Activated CD8-positive, alpha-beta T cell treated with anti-CD3 and anti-CD28 coated beads for 36 hours (primary cell): ENCODE data around the gene PXDN. TPM values are rescaled to one million over a fixed set of nuclear protein-coding genes. Genes with fewer than 3 reads are reported as not detected.

Source experiments
- ATAC-seq: fragments of 200-7000 bp; cut with Tn5 transposase; one replicate; pipeline ENCODE4 v1.10.0; 2021; ENCODE audit warnings: mild to moderate bottlenecking, moderate library complexity
- CTCF ChIA-PET: fragments of 350-600 bp; sonication (Branson Sonifier 250); formaldehyde crosslinking; loops from one replicate; lab custom pipeline; 2021; ENCODE audit warnings: antibody characterized with exemption; lab: Charles Lee
- POLR2A ChIA-PET: fragments of 350-600 bp; sonication (Branson Sonifier 250); formaldehyde crosslinking; loops from one replicate; lab custom pipeline; 2021; ENCODE audit warnings: antibody characterized with exemption; lab: Charles Lee
- DNase-seq: peaks from one replicate; pipeline ENCODE4 v3.0.0-alpha.2; 2020
- H3K27ac Mint-ChIP-seq: one replicate; pipeline ENCODE4 v1.8.0; 2021; ENCODE audit warnings: mild to moderate bottlenecking, mixed read lengths
- H3K27me3 Mint-ChIP-seq: one replicate; pipeline ENCODE4 v1.8.0; 2021; ENCODE audit warnings: mixed read lengths
- H3K36me3 Mint-ChIP-seq: one replicate; pipeline ENCODE4 v1.8.0; 2021; ENCODE audit warnings: low read depth, mixed read lengths
- H3K4me1 Mint-ChIP-seq: one replicate; pipeline ENCODE4 v1.8.0; 2021; ENCODE audit warnings: low read depth, mixed read lengths
- H3K4me3 Mint-ChIP-seq: one replicate; pipeline ENCODE4 v1.8.0; 2021; ENCODE audit warnings: mild to moderate bottlenecking, moderate library complexity, mixed read lengths
- H3K9me3 Mint-ChIP-seq: one replicate; pipeline ENCODE4 v1.8.0; 2021; ENCODE audit warnings: mixed read lengths
- CTCF ChIP-seq: fragments of 200-600 bp; IDR thresholded peaks from one replicate; pipeline ENCODE4 v1.8.0; 2022; ENCODE audit warnings: antibody characterized with exemption, mild to moderate bottlenecking
- intact Hi-C: fragments of 100-400 bp; cut with micrococcal nuclease; formaldehyde crosslinking; loops from one replicate; pipeline ENCODE4 v1.10.0; 2022
- total RNA-seq, 2 experiments: library from RNA; stranded (reverse); gene quantifications; one replicate each; pipeline ENCODE4 v1.2.3, GENCODE V29; 2021

Gene PXDN
- total RNA-seq, 2 experiments from 2014 or later = 0.58 to 0.83 TPM

GRCh38 chr2:1619556-1619955 is 124.8 kb downstream of the PXDN start:
- H3K4me1 Mint-ChIP-seq = no peaks in the 10 kb centered on the region
- ChIA-PET CTCF (no interaction called here), POLR2A (no interaction called here)
- DNase-seq = no peak
- intact Hi-C loops = no loop called here
- ATAC-seq = no peak
- H3K27ac Mint-ChIP-seq = no peak overlapping the region
- TF ChIP-seq CTCF = no peak
- no peak overlapping the region for H3K4me3 Mint-ChIP-seq
- peaks cover under 1% of the 10 kb centered on the region for H3K27me3 Mint-ChIP-seq
- H3K36me3 Mint-ChIP-seq = no peaks in the 10 kb centered on the region
- H3K9me3 Mint-ChIP-seq = no peaks in the 10 kb centered on the region

GRCh38 chr2:1618974-1619373 is 125.3 kb downstream of the PXDN start:
- no peaks in the 10 kb centered on the region for H3K9me3 Mint-ChIP-seq
- H3K4me1 Mint-ChIP-seq = no peaks in the 10 kb centered on the region
- no peak overlapping the region for H3K27ac Mint-ChIP-seq
- intact Hi-C loops = no loop called here
- ATAC-seq = no peak
- TF ChIP-seq CTCF = no peak
- no peaks in the 10 kb centered on the region for H3K36me3 Mint-ChIP-seq
- H3K27me3 Mint-ChIP-seq = peaks cover 2% of the 10 kb centered on the region
- CTCF ChIA-PET = no interaction called here
- H3K4me3 Mint-ChIP-seq = no peak overlapping the region
- DNase-seq = no peak
- POLR2A ChIA-PET = no interaction called here

- no peak for TF ChIP-seq CTCF
- no peaks in the 10 kb centered on the region for H3K36me3 Mint-ChIP-seq
- DNase-seq (no peak), ATAC-seq (no peak)
- no peaks in the 10 kb centered on the region for H3K9me3 Mint-ChIP-seq
- CTCF ChIA-PET = no interaction called here
- intact Hi-C loops = no loop called here
- H3K27ac Mint-ChIP-seq = no peak overlapping the region
- H3K27me3 Mint-ChIP-seq = peaks cover 5% of the 10 kb centered on the region
- H3K4me1 Mint-ChIP-seq = no peaks in the 10 kb centered on the region
- H3K4me3 Mint-ChIP-seq = no peak overlapping the region
- POLR2A ChIA-PET = no interaction called here
Observed at GRCh38 chr2:1618191-1618961, 125.9 kb downstream of the PXDN start.

GRCh38 chr2:1617425-1618021 is 126.8 kb downstream of the PXDN start:
- Mint-ChIP-seq H3K4me3 (no peak overlapping the region), H3K4me1 (no peaks in the 10 kb centered on the region), H3K27me3 (peaks cover 6% of the 10 kb centered on the region), H3K36me3 (no peaks in the 10 kb centered on the region), H3K9me3 (no peaks in the 10 kb centered on the region), H3K27ac (no peak overlapping the region)
- ChIA-PET CTCF (no interaction called here), POLR2A (no interaction called here)
- intact Hi-C loops = no loop called here
- DNase-seq (no peak), ATAC-seq (no peak)
- TF ChIP-seq CTCF = no peak

GRCh38 chr2:1614564-1614963 is 129.8 kb downstream of the PXDN start:
- CTCF ChIA-PET = no interaction called here
- peaks cover 7% of the 10 kb centered on the region for H3K27me3 Mint-ChIP-seq
- intact Hi-C loops = no loop called here
- H3K27ac Mint-ChIP-seq = no peak overlapping the region
- no peak overlapping the region for H3K4me3 Mint-ChIP-seq
- DNase-seq = no peak
- POLR2A ChIA-PET = no interaction called here
- no peaks in the 10 kb centered on the region for H3K4me1 Mint-ChIP-seq
- H3K9me3 Mint-ChIP-seq = no peaks in the 10 kb centered on the region
- TF ChIP-seq CTCF = no peak
- no peak for ATAC-seq
- H3K36me3 Mint-ChIP-seq = no peaks in the 10 kb centered on the region
